ENCODE measurements around the gene AADACL4.
"Not testable (repeated sequence)": the region's sequence is repeated elsewhere in the genome, so short reads cannot be mapped to it uniquely, and the experiment has no call there.

AADACL4 gene

GRCh38 chr1:12629985-12630760, 13.7 kb upstream of the AADACL4 start:
- no peak for DNase-seq (ENCODE audit: low read depth in 2 of 2)

GRCh38 chr1:12630946-12631530, 12.8 kb upstream of the AADACL4 start:
- no peak for DNase-seq (ENCODE audit: low read depth in 2 of 2)

DNA sequence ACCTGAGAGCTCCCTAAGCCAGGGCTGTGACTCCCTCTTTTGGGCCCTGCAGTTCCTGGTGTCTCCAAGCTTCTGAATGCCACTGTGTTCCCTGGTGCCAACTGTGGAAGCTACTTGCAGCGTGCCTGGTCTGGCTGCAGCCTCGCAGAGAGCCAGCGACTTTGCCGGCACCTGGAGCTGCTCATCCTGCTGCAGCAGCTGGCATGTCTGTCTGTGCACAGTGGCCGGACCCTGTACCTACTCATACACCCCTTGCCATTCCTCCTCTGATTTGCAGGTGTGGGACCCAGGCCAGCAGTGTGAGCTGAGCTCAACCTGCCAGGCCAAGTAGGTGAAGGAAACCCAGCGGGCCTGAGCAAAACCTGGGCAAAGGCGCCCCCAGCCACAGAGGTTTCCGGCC, 12.3 kb upstream of the AADACL4 start:
- no peak for DNase-seq (ENCODE audit: low read depth in 2 of 2)

GRCh38 chr1:12634156-12634555, 9.7 kb upstream of the AADACL4 start:
- no peak for DNase-seq (ENCODE audit: low read depth in 2 of 2)

- DNase-seq (ENCODE audit: low read depth in 2 of 2): no peak
Observed at GRCh38 chr1:12634696-12635202, 9.1 kb upstream of the AADACL4 start.

GRCh38 chr1:12636098-12636950, 7.6 kb upstream of the AADACL4 start:
- no peak for DNase-seq (ENCODE audit: low read depth in 2 of 2)

DNA sequence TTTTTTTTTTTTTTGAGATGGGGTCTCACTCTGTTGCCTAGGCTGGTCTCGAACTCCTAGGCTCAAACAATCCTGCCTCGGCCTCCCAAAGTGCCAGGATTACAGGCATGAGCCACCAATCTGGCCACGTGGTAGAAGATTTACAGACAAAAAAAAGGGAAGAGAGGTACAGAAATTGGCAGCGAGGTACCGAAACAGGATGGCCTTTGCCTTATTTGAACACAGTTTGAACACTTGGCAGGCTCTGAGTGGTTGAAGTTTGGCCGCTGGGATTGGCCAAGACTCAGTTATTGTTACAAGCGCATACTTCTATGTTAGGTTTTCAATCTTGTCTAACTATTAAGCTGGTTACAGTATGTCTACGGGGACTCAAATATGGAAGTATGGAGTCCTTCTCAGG, 6.2 kb upstream of the AADACL4 start:
- DNase-seq (ENCODE audit: low read depth in 2 of 2): no peak

DNA sequence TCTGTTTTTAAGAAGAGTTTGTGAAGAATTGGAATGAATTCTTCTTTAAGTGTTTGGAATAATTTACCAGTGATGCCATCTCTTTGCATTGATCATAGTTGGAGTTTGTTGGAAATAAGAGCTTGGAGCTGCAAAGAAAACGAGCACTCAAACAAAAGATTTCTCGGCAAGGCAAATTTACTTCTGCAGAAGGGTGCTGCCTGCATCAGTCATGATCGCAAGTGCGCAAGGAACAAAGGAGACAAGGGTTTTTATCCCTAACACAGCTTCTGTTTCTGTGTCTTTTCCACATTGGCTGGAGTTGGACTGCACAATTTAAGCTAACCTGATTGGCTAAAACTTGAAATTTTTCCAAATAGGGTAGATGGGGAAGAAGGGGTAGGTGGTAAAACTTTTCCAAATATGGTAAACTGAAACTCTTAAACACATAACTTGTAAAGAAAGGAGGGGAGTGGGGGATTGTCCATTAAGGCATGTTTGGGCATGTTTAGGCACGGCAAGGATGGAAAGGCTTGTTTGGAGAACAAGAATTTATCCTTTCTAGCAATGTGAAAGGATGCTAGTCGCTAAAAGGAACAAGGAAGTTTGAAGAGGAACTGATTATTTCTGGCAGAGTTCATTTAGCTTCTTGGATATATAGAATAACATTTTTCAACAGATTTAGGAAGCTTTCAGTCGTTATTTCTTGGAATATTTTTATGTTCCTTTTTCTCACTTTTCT, 3.5 kb upstream of the AADACL4 start:
- no peak for DNase-seq (ENCODE audit: low read depth in 2 of 2)

- no peak for DNase-seq (ENCODE audit: low read depth in 2 of 2)
Observed at GRCh38 chr1:12640958-12641272, 3.0 kb upstream of the AADACL4 start.

DNA sequence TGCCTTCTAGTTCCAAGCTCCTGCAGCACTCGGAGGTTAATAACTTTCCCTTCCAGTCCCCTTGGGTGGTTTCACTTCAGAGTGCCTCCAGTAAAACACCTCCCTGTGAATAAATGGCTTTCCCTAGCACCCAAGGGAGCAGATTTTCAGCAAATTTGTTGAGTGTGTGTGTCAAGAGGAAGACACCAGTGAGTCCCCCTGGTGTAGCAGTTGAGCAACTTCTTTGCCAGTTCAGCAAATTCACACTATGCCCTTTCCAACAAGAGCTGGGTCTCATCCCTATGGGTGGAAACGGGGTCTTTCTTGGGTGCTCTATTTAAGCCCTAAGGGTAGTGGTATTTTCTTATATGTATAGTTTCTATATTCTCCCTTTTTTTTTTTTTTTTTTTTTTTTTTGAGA, 806 bp upstream of the AADACL4 start:
- no peak for DNase-seq (ENCODE audit: low read depth in 2 of 2)

- DNase-seq (ENCODE audit: low read depth in 2 of 2): no peak
Observed at GRCh38 chr1:12644237-12644636, 352 bp downstream of the AADACL4 start.

- no peak for DNase-seq (ENCODE audit: low read depth in 2 of 2)
Observed at GRCh38 chr1:12644829-12645228, 944 bp downstream of the AADACL4 start.

- DNase-seq (ENCODE audit: low read depth in 2 of 2): not testable (repeated sequence)
Observed at GRCh38 chr1:12645401-12645800, 1.5 kb downstream of the AADACL4 start.

DNA sequence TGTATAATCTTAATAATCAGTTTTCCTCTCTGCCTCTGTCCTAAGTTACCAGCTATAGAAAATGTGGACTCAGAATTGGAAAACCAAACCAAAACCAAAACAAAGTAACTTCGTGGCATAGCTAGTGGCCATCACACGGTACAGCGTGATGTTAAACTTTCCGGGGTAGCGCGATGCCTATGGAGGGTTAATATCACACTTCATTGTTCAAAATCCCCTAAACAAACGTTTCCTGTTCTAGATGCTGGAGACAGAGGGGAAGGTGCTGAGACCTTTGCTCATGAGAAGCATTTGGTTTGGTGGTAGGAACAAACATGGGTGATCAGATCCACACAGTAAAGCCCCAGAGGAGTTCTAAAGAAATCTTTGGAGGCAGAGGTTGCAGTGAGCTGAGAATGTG, 4.9 kb downstream of the AADACL4 start:
- no peak for DNase-seq (ENCODE audit: low read depth in 2 of 2)

- no peak for DNase-seq (ENCODE audit: low read depth in 2 of 2)
Observed at GRCh38 chr1:12649971-12650421, 6.1 kb downstream of the AADACL4 start.

- no peak for DNase-seq (ENCODE audit: low read depth in 2 of 2)
Observed at GRCh38 chr1:12654004-12654567, 10.2 kb downstream of the AADACL4 start.

- no peak for DNase-seq (ENCODE audit: low read depth in 2 of 2)
Observed at GRCh38 chr1:12654657-12655056, 10.8 kb downstream of the AADACL4 start.

- no peak for DNase-seq (ENCODE audit: low read depth in 2 of 2)
Observed at GRCh38 chr1:12656575-12656974, 12.7 kb downstream of the AADACL4 start.

DNA sequence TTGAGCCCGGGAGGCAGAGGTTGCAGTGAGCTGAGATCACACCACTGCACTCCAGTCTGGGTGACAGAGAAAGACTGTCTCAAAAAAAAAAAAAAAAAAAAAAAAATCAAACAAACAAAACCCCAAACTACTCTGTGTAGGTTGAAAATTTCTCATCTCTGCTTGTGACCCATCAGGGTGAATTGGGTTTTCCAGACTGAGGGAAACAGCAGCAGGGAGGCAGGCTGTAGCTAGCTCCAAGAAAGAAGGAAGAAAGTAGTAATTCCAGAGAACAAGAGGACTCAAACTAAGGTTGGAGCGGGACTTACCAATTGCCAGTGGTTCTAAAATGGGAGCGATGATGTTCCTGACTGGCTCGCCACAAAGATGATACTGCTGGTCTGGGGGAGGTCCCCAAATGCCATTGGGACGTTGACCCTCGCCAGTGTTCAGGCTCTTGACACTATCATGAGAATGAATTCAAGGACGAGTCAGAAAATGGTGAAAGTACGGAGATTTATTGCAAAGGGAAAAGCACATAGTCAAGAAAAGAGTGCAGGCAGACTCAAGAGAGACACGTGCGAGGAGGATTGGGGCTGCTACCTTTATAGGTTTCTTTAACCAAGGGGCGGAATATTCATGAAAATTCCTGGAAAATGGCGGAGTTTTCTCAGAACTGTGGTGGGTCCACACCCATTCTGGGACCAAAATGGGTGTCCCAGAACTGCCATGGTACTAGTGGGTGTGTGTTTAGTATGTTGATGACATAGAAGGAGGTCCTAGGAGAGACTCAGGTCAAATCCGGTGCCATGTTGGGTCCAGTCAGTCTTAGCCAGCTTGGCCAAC, 13.4 kb downstream of the AADACL4 start:
- DNase-seq (ENCODE audit: low read depth in 2 of 2): no peak

GRCh38 chr1:12657885-12658512, 14.1 kb downstream of the AADACL4 start:
- not testable (repeated sequence) for DNase-seq (ENCODE audit: low read depth in 2 of 2)
